HEK293 (cell line): ENCODE results near the gene ZNF316.

Experiments used
- CTCF ChIA-PET: fragments of 350-600 bp; formaldehyde crosslinking; extraction: SDS; loops from one replicate; lab custom pipeline; 2021; ENCODE audit warnings: antibody characterized with exemption; lab: Yijun Ruan, JAX
- POLR2A ChIA-PET: fragments of 300-600 bp; formaldehyde crosslinking; extraction: SDS; loops from one replicate; lab custom pipeline; 2020; ENCODE audit warnings: antibody characterized with exemption, inconsistent platforms; lab: Yijun Ruan, JAX
- H3K27ac ChIP-seq: fragments of 200-500 bp; sonication (Bioruptor generic); 2 replicates; pipeline ENCODE4 v1.5.1; 2014; ENCODE audit warnings: low read depth, low read length, control low read depth, inconsistent platforms; ENCODE audit errors: extremely low read depth
- H3K36me3 ChIP-seq, 2 experiments: fragments of 200-500 bp in 1 of 2; sonication (Bioruptor generic) in 1 of 2; 1 replicate in 1 of 2; 2 replicates in 1 of 2; pipeline ENCODE4 v1.5.1; 2014 to 2017; ENCODE audit warnings: inconsistent platforms in 2 of 2, low read length in 2 of 2; ENCODE audit not compliant: control insufficient read depth in 2 of 2, insufficient read depth in 1 of 2
- H3K4me1 ChIP-seq: fragments of 200-500 bp; sonication (Bioruptor generic); 2 replicates; pipeline ENCODE4 v1.5.1; 2014; ENCODE audit warnings: mild to moderate bottlenecking, low read length, inconsistent platforms; ENCODE audit not compliant: control insufficient read depth, insufficient read depth
- H3K4me3 ChIP-seq: 2 replicates; pipeline ENCODE4 v1.5.1; 2011; ENCODE audit warnings: low read depth, mild to moderate bottlenecking, control low read depth, low read length, moderate library complexity
- H3K9me3 ChIP-seq: fragments of 200-500 bp; sonication (Bioruptor generic); 2 replicates; pipeline ENCODE4 v1.5.1; 2014; ENCODE audit warnings: low read depth, low read length, inconsistent platforms; ENCODE audit not compliant: control insufficient read depth, insufficient read depth
- EGR2 ChIP-seq: fragments of 450-650 bp; formaldehyde crosslinking; IDR thresholded peaks from 2 replicates; pipeline ENCODE4 v1.5.1; 2016; ENCODE audit warnings: low read depth, missing biosample characterization, missing genetic modification characterization
- WT1 ChIP-seq: fragments of 450-650 bp; formaldehyde crosslinking; IDR thresholded peaks from 2 replicates; pipeline ENCODE4 v1.5.1; 2016; ENCODE audit warnings: missing biosample characterization, missing genetic modification characterization
- ZBTB10 ChIP-seq: fragments of 450-650 bp; formaldehyde crosslinking; IDR thresholded peaks from 2 replicates; pipeline ENCODE4 v1.5.1; 2016; ENCODE audit warnings: missing biosample characterization, missing genetic modification characterization
- ZFP69B ChIP-seq: fragments of 450-650 bp; formaldehyde crosslinking; IDR thresholded peaks from 2 replicates; pipeline ENCODE4 v1.5.1; 2016; ENCODE audit warnings: missing biosample characterization, missing genetic modification characterization
- ZNF114 ChIP-seq: fragments of 450-650 bp; formaldehyde crosslinking; IDR thresholded peaks from 2 replicates; pipeline ENCODE4 v1.5.0; 2017; ENCODE audit warnings: missing biosample characterization, missing genetic modification characterization
- ZNF398 ChIP-seq: fragments of 450-650 bp; formaldehyde crosslinking; IDR thresholded peaks from 2 replicates; pipeline ENCODE4 v1.5.1; 2017; ENCODE audit warnings: missing biosample characterization, missing genetic modification characterization
- ZNF449 ChIP-seq: fragments of 450-650 bp; formaldehyde crosslinking; IDR thresholded peaks from 2 replicates; pipeline ENCODE4 v1.5.1; 2017; ENCODE audit warnings: missing biosample characterization, mild to moderate bottlenecking, missing genetic modification characterization, moderate library complexity
- ZNF501 ChIP-seq: fragments of 450-650 bp; formaldehyde crosslinking; IDR thresholded peaks from 2 replicates; pipeline ENCODE4 v1.5.1; 2016; ENCODE audit warnings: missing biosample characterization, missing genetic modification characterization
- ZNF510 ChIP-seq: fragments of 450-650 bp; formaldehyde crosslinking; IDR thresholded peaks from 2 replicates; pipeline ENCODE4 v1.5.1; 2018; ENCODE audit warnings: mild to moderate bottlenecking, missing genetic modification characterization, missing biosample characterization; ENCODE audit not compliant: insufficient replicate concordance
- ZNF561 ChIP-seq: fragments of 450-650 bp; IDR thresholded peaks from 2 replicates; pipeline ENCODE4 v1.5.1; 2018; ENCODE audit warnings: missing biosample characterization, missing genetic modification characterization, borderline replicate concordance
- ZNF621 ChIP-seq: fragments of 450-650 bp; formaldehyde crosslinking; IDR thresholded peaks from 2 replicates; pipeline ENCODE4 v1.5.1; 2017; ENCODE audit warnings: missing biosample characterization, missing genetic modification characterization
- ZNF704 ChIP-seq: fragments of 450-650 bp; formaldehyde crosslinking; IDR thresholded peaks from 2 replicates; pipeline ENCODE4 v1.5.1; 2016; ENCODE audit warnings: missing biosample characterization, missing genetic modification characterization
- ZNF837 ChIP-seq: fragments of 450-650 bp; formaldehyde crosslinking; IDR thresholded peaks from 2 replicates; pipeline ENCODE4 v1.5.1; 2016; ENCODE audit warnings: missing biosample characterization, missing genetic modification characterization
- ZSCAN4 ChIP-seq: fragments of 450-650 bp; formaldehyde crosslinking; IDR thresholded peaks from 2 replicates; pipeline ENCODE4 v1.5.1; 2017; ENCODE audit warnings: missing biosample characterization, missing genetic modification characterization
- TF ChIP-seq, protein P1 (sequence below): fragments of 450-650 bp; formaldehyde crosslinking; IDR thresholded peaks from 2 replicates; pipeline ENCODE4 v1.5.1; 2016; ENCODE audit warnings: missing biosample characterization, missing genetic modification characterization
- TF ChIP-seq, protein P2 (sequence below): fragments of 450-650 bp; formaldehyde crosslinking; IDR thresholded peaks from 2 replicates; pipeline ENCODE4 v1.5.1; 2016; ENCODE audit warnings: missing biosample characterization, missing genetic modification characterization

The ZNF316 gene

GRCh38 chr7:6614953-6615722, 22.0 kb upstream of the ZNF316 start, which contains the start of gene ZNF853 (continued):
- TF ChIP-seq, protein P1, sequence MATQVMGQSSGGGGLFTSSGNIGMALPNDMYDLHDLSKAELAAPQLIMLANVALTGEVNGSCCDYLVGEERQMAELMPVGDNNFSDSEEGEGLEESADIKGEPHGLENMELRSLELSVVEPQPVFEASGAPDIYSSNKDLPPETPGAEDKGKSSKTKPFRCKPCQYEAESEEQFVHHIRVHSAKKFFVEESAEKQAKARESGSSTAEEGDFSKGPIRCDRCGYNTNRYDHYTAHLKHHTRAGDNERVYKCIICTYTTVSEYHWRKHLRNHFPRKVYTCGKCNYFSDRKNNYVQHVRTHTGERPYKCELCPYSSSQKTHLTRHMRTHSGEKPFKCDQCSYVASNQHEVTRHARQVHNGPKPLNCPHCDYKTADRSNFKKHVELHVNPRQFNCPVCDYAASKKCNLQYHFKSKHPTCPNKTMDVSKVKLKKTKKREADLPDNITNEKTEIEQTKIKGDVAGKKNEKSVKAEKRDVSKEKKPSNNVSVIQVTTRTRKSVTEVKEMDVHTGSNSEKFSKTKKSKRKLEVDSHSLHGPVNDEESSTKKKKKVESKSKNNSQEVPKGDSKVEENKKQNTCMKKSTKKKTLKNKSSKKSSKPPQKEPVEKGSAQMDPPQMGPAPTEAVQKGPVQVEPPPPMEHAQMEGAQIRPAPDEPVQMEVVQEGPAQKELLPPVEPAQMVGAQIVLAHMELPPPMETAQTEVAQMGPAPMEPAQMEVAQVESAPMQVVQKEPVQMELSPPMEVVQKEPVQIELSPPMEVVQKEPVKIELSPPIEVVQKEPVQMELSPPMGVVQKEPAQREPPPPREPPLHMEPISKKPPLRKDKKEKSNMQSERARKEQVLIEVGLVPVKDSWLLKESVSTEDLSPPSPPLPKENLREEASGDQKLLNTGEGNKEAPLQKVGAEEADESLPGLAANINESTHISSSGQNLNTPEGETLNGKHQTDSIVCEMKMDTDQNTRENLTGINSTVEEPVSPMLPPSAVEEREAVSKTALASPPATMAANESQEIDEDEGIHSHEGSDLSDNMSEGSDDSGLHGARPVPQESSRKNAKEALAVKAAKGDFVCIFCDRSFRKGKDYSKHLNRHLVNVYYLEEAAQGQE (tag by site-specific recombination), result no peak
- TF ChIP-seq WT1 (tag by site-specific recombination) (peak; percentile 46; the same call in 1 of the 2 replicates), ZNF561 (tag by site-specific recombination) (0 out of 2 replicates have a peak, but pooled peaks have one; percentile 31), ZNF398 (tag by site-specific recombination) (peak; percentile 68)

DNA sequence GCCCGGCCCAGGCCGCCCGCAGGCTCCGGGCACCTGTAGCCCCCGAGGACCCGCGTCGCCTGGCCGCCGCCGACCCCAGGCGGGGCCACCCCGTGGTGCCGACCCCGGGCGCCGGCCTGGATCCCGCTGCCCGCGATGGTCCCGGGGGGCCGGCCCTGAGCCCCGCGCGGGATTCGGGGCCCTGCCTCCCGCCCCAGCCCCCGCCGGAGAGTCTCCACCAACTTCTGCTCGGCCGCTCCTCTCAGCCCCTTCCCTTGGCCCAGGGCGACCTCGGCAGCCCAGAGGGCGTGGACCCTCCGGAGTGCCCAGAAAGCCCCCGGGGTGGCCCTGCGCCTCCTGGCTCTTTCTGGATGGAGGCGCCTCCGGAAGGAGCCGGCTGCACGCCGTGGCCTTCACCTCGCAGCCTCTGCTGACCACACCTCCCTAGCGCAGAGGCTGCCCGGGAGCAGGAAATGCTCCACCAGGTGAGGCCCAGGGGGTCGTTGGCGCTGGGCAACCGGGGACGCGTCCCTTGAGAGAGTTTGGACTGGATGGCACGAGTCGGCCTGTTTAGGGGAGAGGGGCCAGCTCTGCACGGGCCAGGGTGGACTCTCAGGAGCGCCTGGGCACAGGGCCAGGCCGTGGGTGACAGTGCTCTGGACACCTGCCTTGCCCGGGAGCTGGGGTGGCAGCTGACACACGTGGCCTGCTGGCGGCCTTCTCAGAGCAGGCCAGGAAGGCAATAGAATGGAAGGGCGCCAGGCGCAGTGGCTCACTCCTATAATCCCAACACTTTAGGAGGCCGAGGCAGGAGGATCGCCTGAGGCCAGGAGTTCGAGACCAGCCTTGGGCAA, 21.2 kb upstream of the ZNF316 start:
- POLR2A ChIA-PET, result no interaction called here
- Histone ChIP-seq H3K9me3 (no peaks in the 10 kb centered on the region), H3K4me1 (no peaks in the 10 kb centered on the region), H3K36me3 (peaks cover 6 to 11% of the 10 kb centered on the region in 2 experiments; a peak in 2 of 3 replicates), H3K27ac (peak overlapping the region; percentile 71; the same call in 1 of the 2 replicates), H3K4me3 (peak overlapping the region; percentile 64)
- CTCF ChIA-PET, result interaction anchor here (0.6 kb wide), 1 partner anchor 141 kb away, joined by 3 read pairs; no protein-coding TSS in a partner anchor
- TF ChIP-seq ZFP69B (tag by site-specific recombination) (no peak), ZBTB10 (tag by site-specific recombination) (no peak), ZNF837 (no peak), ZNF621 (tag by site-specific recombination) (no peak), ZNF449 (no peak), ZSCAN4 (no peak), ZNF510 (no peak), ZNF501 (no peak), ZNF704 (no peak), ZNF114 (no peak), EGR2 (no peak)
- TF ChIP-seq, protein P2, sequence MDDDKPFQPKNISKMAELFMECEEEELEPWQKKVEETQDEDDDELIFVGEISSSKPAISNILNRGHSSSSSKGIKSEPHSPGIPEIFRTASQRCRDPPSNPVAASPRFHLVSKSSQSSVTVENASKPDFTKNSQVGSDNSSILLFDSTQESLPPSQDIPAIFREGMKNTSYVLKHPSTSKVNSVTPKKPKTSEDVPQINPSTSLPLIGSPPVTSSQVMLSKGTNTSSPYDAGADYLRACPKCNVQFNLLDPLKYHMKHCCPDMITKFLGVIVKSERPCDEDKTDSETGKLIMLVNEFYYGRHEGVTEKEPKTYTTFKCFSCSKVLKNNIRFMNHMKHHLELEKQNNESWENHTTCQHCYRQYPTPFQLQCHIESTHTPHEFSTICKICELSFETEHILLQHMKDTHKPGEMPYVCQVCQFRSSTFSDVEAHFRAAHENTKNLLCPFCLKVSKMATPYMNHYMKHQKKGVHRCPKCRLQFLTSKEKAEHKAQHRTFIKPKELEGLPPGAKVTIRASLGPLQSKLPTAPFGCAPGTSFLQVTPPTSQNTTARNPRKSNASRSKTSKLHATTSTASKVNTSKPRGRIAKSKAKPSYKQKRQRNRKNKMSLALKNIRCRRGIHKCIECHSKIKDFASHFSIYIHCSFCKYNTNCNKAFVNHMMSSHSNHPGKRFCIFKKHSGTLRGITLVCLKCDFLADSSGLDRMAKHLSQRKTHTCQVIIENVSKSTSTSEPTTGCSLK (tag by site-specific recombination), result no peak
